GM21515 (cell line): ENCODE data around the gene EIPR1.
A peak's percentile ranks its signal among the peaks of the same experiment; 100 is the strongest.
"Not testable (repeated sequence)": the region's sequence is repeated elsewhere in the genome, so short reads cannot be mapped to it uniquely, and the experiment has no call there.

Experiments used
- ATAC-seq: cut with Tn5 transposase; IDR thresholded peaks from one replicate; pipeline ENCODE4 v1.9.1; 2021; ENCODE audit not compliant: unreplicated experiment

The EIPR1 gene

GRCh38 chr2:3403587-3404334, 26.1 kb upstream of the EIPR1 start:
- ATAC-seq, result peak; percentile 99

- ATAC-seq, result no peak
Measured at GRCh38 chr2:3399829-3400228, 22.2 kb upstream of the EIPR1 start.

- ATAC-seq, result no peak
Measured at GRCh38 chr2:3399381-3399780, 21.8 kb upstream of the EIPR1 start.

- ATAC-seq, result no peak
Measured at GRCh38 chr2:3398857-3399256, 21.2 kb upstream of the EIPR1 start.

- ATAC-seq, result no peak
Measured at GRCh38 chr2:3396920-3397559, 19.4 kb upstream of the EIPR1 start.

GRCh38 chr2:3392216-3392615, 14.6 kb upstream of the EIPR1 start:
- no peak for ATAC-seq

- ATAC-seq, result no peak
Measured at GRCh38 chr2:3390041-3390440, 12.4 kb upstream of the EIPR1 start.

GRCh38 chr2:3389193-3389592, 11.6 kb upstream of the EIPR1 start:
- no peak for ATAC-seq

- ATAC-seq, result no peak
Measured at GRCh38 chr2:3388412-3388738, 10.8 kb upstream of the EIPR1 start.

- ATAC-seq, result no peak
Measured at GRCh38 chr2:3387644-3388411, 10.2 kb upstream of the EIPR1 start.

GRCh38 chr2:3387011-3387410, 9.4 kb upstream of the EIPR1 start:
- no peak for ATAC-seq

GRCh38 chr2:3386448-3386958, 8.9 kb upstream of the EIPR1 start:
- ATAC-seq, result no peak

- peak; percentile 76 for ATAC-seq
Measured at GRCh38 chr2:3379647-3380534, 2.3 kb upstream of the EIPR1 start, which contains the start of gene TRAPPC12. Gene TRAPPC12, plus strand, starts transcription at chr2:3379694. Its CDS starts 7,930 bp downstream, at chr2:3387624.

- ATAC-seq, result no peak
Measured at GRCh38 chr2:3379339-3379646, 1.7 kb upstream of the EIPR1 start.

GRCh38 chr2:3377279-3377611, 373 bp downstream of the EIPR1 start:
- peak; percentile 18 for ATAC-seq

- no peak for ATAC-seq
Measured at GRCh38 chr2:3376821-3377220, 797 bp downstream of the EIPR1 start.

- ATAC-seq, result not testable (repeated sequence)
Measured at GRCh38 chr2:3369340-3370181, 8.1 kb downstream of the EIPR1 start.

- no peak for ATAC-seq
Measured at GRCh38 chr2:3368261-3368722, 9.3 kb downstream of the EIPR1 start.

- no peak for ATAC-seq
Measured at GRCh38 chr2:3365219-3365618, 12.4 kb downstream of the EIPR1 start.
